B cell (primary cell): ENCODE results near the gene HS3ST5.

Source experiments
- CTCF ChIP-seq: fragments of 200-600 bp; IDR thresholded peaks from one replicate; pipeline ENCODE4 v1.8.0; 2022; ENCODE audit warnings: antibody characterized with exemption, mild to moderate bottlenecking
- EZH2 ChIP-seq: IDR thresholded peaks from 2 replicates; pipeline ENCODE4 v1.6.1; 2012; ENCODE audit warnings: borderline replicate concordance, low read depth, mild to moderate bottlenecking, moderate library complexity, low read length; ENCODE audit not compliant: insufficient read depth, poor library complexity, severe bottlenecking

- TF ChIP-seq CTCF (no peak), EZH2 (no peak)
Observed at GRCh38 chr6:114375541-114376192, 32.8 kb upstream of the HS3ST5 start.
